ENCODE measurements around the gene TRIM17.

DNA sequence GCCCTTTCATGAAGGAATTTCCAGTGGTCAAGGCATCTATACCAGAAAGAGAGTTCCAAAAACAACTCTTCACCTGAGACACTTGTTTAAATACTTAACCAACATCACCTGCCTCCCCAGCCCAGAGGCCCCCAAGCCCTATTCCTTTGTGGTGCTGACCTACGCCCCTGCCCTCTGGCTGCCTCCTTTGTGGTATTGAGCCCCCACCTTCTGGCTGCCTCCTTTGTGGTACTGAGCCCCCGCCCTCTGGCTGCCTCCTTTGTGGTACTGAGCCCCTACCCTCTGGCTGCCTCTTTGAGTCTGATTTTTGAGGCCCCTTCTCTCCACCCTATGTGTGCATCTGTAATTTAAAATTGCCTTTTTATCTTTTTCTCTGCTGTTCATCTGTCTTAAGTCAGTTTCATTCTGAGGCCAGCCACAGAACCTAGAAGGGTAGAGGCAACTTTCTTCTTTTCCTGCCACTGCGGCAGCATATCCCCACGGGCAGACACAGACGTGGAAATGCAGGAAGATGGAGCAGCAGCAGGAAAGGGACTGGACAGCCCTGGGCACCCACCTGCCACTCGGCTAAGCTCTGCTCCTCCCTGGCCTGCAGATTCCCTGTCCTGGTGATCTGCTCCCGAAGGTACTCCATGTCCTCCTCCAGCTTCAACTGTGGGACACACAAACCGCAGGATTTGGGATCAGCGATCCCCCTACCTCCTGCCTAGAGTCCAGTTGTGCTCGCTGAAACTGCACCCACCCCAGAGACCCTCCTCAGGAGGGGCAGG lies 3.2 kb downstream of the TRIM17 start:
- no peak for TF ChIP-seq POLR2A (IDR thresholded peaks at IDR 0.05; ENCODE audit: low read depth)
- TF ChIP-seq, protein P1, sequence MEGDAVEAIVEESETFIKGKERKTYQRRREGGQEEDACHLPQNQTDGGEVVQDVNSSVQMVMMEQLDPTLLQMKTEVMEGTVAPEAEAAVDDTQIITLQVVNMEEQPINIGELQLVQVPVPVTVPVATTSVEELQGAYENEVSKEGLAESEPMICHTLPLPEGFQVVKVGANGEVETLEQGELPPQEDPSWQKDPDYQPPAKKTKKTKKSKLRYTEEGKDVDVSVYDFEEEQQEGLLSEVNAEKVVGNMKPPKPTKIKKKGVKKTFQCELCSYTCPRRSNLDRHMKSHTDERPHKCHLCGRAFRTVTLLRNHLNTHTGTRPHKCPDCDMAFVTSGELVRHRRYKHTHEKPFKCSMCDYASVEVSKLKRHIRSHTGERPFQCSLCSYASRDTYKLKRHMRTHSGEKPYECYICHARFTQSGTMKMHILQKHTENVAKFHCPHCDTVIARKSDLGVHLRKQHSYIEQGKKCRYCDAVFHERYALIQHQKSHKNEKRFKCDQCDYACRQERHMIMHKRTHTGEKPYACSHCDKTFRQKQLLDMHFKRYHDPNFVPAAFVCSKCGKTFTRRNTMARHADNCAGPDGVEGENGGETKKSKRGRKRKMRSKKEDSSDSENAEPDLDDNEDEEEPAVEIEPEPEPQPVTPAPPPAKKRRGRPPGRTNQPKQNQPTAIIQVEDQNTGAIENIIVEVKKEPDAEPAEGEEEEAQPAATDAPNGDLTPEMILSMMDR (IDR thresholded peaks at IDR 0.05) = no peak
- no peak for TF ChIP-seq POLR2AphosphoS5 (IDR thresholded peaks at IDR 0.05)
- no peak for TF ChIP-seq EP300 (IDR thresholded peaks at IDR 0.05)
